ENCODE results near the gene TSPAN17.
A peak's percentile ranks its signal among the peaks of the same experiment; 100 is the strongest.

Gene TSPAN17

DNA sequence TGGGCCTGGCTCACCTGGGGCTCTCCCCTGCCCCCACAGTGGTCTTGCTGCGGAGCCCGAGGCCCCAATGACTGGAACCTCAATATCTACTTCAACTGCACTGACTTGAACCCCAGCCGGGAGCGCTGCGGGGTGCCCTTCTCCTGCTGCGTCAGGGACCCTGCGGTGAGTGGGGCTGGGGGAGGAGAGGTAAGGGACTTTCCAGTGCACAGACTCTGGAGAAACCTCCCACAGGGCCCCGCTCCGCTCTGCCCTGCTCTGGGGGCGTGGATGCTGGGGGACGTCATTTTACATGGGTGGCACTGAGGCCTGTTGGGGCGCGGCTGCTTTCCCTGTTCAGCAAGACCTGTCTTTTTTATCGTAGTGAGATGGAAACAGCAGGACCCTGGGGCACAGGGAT, 7.6 kb downstream of the TSPAN17 start:
- no peak overlapping the region for H3K4me3 ChIP-seq (ENCODE audit: low read depth, low read length)
- TF ChIP-seq, protein P1, sequence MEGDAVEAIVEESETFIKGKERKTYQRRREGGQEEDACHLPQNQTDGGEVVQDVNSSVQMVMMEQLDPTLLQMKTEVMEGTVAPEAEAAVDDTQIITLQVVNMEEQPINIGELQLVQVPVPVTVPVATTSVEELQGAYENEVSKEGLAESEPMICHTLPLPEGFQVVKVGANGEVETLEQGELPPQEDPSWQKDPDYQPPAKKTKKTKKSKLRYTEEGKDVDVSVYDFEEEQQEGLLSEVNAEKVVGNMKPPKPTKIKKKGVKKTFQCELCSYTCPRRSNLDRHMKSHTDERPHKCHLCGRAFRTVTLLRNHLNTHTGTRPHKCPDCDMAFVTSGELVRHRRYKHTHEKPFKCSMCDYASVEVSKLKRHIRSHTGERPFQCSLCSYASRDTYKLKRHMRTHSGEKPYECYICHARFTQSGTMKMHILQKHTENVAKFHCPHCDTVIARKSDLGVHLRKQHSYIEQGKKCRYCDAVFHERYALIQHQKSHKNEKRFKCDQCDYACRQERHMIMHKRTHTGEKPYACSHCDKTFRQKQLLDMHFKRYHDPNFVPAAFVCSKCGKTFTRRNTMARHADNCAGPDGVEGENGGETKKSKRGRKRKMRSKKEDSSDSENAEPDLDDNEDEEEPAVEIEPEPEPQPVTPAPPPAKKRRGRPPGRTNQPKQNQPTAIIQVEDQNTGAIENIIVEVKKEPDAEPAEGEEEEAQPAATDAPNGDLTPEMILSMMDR (IDR thresholded peaks at IDR 0.05; ENCODE audit: borderline replicate concordance, insufficient read depth, low read depth, low read length) = no peak

DNA sequence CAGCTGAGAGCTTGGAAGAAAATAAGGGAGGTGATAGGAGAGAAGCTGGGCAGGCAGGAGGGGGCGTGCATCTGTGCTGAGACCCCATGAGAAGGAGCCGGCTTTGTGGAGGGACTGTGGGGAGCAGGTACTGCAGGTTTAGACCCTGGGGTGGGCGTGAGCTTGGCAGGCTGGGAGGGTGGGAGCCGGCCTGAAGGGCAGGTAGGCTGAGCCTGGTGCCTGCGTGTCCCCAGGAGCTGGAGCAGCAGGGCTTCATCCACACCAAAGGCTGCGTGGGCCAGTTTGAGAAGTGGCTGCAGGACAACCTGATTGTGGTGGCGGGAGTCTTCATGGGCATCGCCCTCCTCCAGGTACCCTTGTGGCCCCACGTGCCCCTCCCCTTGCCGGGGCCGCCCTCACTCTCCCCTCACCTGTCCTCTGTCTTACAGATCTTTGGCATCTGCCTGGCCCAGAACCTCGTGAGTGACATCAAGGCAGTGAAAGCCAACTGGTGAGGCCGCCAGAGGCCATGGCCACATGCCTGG, 9.2 kb downstream of the TSPAN17 start:
- no peak overlapping the region for H3K4me3 ChIP-seq (ENCODE audit: low read depth, low read length)
- TF ChIP-seq, protein P1 (IDR thresholded peaks at IDR 0.05; ENCODE audit: borderline replicate concordance, insufficient read depth, low read depth, low read length) = no peak

DNA sequence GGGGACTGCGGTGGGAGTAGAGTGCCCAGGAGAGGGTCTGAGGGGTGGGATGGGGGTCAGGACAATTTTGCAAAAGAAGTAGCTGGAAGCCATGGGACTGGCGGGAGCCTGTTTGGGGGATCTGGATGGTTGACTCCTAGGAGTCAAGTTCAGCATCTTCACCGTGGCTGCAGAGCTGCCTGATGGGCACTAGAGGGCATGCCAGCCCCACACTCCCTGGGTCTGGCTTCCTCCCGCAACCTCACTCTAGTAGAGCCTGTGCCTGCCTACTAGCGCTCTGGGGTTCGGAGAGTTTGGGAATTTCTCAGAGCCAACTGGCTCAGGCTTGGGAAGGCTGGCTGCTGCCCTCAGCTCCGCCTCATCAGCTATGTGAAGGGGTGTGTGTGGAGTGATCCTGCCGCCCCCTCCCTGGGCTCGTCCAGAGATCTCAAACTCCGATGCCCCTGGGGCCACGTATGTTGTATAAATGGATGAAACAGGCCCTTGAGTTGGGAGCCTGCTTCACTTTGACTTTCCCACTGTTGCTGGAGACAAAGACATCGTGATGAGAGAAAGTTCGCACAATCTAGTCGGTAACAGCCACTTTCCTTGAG, 10.8 kb downstream of the TSPAN17 start:
- TF ChIP-seq, protein P1 (IDR thresholded peaks at IDR 0.05; ENCODE audit: borderline replicate concordance, insufficient read depth, low read depth, low read length) = peak; percentile 96
- no peak overlapping the region for H3K4me3 ChIP-seq (ENCODE audit: low read depth, low read length)

DNA sequence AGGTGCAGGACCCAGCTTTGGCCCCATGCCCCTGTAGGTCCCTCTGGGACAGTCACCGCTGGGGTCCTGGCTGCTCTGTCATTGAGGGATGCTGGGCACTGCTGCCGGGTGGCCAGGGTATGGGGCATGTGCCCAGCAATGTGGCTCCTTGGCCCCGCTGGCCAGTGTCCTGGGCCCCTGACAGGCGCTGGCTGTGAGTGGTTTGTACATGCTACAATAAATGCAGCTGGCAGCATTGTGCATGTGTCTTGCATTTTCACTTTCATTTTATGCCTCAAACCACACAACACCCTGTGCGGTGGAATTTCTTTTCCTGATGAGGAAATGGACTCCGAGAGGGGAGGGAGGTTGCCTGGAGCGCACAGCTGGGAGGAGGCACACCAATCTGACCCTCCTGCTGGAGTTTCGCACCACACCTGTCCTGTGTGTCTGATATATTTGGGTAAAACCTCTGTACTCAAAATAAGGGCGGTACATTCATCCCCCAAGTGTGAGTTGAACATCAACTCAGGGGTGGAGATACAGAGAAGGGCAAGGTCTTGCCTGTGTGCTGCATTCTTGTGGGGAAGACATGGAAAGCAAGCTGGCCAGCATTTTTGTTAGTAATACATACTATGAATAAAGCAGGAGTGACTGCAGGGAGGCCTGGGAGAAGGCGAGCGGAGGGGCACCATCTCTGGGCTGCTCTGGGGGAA, 11.7 kb downstream of the TSPAN17 start:
- H3K4me3 ChIP-seq (ENCODE audit: low read depth, low read length) = no peak overlapping the region
- TF ChIP-seq, protein P1 (IDR thresholded peaks at IDR 0.05; ENCODE audit: borderline replicate concordance, insufficient read depth, low read depth, low read length) = no peak

DNA sequence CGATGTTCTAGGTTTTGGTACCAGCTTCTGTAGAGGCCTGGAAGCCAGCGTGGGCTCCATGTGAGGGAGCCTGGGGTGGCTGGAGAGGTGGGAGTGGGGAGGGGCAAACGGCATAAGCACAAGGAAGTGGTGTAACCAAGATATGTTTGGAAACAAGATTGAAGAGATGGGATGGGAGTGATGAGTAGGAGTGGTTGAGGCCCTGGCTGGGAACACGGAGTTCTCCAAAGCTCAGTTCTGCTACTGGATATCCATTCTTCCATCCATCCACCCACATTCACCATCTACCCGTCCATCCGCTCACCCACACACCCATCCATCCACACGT, 12.2 kb downstream of the TSPAN17 start:
- TF ChIP-seq, protein P1 (IDR thresholded peaks at IDR 0.05; ENCODE audit: borderline replicate concordance, insufficient read depth, low read depth, low read length) = no peak
- no peak overlapping the region for H3K4me3 ChIP-seq (ENCODE audit: low read depth, low read length)

DNA sequence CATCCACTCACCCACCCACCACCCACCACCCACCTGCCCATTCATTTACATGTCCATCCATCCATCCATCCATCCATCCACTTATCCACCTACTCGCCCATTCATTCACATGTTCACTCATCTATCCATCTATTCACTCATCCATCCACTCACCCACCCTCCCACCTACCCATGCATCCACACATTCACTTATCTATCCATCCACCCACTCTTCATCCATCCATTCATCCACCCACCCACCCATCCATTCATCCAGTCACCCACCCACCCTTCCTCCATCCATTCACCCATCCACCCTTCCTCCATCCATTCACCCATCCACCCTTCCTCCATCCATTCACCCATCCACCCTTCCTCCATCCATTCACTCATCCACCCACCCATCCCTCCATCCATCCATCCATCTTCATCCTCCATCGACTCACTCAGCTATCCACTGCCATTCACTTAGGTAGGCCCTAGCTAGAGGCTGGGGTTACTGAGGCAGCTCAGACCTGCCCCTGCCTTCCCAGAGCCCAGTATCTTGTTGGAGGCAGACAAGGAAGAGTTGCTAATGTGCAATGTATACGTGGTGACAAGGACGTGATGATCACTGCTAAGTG, 12.7 kb downstream of the TSPAN17 start:
- TF ChIP-seq, protein P1 (IDR thresholded peaks at IDR 0.05; ENCODE audit: borderline replicate concordance, insufficient read depth, low read depth, low read length) = no peak

DNA sequence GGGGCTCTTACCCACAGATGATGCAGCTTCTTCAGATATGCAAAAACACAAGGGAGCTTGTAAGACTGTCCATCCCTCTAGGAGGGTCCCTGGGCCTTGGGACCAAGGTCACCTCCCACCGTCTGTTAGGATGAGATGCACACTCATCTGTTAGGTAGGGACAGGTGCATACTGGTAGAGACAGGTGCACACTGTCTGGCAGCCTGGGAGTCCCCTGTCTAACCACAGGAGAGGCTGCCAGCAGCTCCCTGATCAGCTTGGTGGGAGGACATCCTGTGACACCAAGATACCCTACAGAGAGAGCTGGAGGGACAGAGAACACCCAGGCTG, 13.2 kb downstream of the TSPAN17 start:
- no peak overlapping the region for H3K4me3 ChIP-seq (ENCODE audit: low read depth, low read length)
- TF ChIP-seq, protein P1 (IDR thresholded peaks at IDR 0.05; ENCODE audit: borderline replicate concordance, insufficient read depth, low read depth, low read length) = no peak

More for the DNA sequence above, 12.7 kb downstream of the TSPAN17 start:
- no peak overlapping the region for H3K4me3 ChIP-seq (ENCODE audit: low read depth, low read length)
